Measurements from ENCODE around the gene RYR2.

Gene RYR2

DNA sequence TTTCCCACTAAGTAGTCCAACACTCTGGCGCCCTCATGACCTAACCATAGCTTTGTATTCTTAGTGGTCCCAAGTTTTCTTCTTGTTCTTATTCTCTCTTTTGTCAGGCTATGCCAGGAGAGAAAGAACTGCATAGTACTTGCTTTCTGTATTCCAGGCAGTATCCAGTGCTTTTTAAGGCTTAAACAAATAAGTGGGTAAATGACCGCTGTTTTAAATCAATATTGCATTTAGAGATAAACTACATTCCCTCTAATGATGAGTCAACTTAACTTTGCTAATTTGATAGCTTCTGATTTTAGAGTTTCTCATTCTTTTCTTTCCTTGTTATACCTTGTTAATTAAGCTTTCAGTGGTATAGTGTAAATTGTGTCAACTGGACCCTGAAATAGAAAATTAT, 709.1 kb downstream of the RYR2 start:
- DNase-seq (ENCODE audit: low spot score) = no peak
- TF ChIP-seq, protein P1, sequence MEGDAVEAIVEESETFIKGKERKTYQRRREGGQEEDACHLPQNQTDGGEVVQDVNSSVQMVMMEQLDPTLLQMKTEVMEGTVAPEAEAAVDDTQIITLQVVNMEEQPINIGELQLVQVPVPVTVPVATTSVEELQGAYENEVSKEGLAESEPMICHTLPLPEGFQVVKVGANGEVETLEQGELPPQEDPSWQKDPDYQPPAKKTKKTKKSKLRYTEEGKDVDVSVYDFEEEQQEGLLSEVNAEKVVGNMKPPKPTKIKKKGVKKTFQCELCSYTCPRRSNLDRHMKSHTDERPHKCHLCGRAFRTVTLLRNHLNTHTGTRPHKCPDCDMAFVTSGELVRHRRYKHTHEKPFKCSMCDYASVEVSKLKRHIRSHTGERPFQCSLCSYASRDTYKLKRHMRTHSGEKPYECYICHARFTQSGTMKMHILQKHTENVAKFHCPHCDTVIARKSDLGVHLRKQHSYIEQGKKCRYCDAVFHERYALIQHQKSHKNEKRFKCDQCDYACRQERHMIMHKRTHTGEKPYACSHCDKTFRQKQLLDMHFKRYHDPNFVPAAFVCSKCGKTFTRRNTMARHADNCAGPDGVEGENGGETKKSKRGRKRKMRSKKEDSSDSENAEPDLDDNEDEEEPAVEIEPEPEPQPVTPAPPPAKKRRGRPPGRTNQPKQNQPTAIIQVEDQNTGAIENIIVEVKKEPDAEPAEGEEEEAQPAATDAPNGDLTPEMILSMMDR (IDR thresholded peaks at IDR 0.05; ENCODE audit: extremely low read depth, missing control alignments) = no peak

DNA sequence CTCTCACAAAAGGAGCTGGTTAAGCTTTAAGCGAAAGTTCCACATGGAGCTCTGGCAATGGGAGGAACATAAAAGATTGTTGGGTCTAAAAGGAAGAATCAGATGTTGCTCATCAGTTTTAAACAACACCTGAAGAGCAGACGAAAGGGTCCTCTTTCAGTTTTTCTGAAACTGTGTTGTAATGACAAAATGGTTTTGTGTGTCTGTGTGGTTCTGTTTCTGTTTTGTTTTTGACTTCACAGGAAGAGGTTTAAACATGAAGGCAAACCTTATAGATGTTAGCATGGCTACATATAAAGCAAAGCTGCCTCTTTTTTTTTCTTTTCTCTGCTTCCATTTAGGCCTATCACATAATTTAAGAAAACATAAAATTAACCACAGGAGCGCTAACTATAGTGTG, 712.6 kb downstream of the RYR2 start:
- no peak for DNase-seq (ENCODE audit: low spot score)
- TF ChIP-seq, protein P1 (IDR thresholded peaks at IDR 0.05; ENCODE audit: extremely low read depth, missing control alignments) = no peak

DNA sequence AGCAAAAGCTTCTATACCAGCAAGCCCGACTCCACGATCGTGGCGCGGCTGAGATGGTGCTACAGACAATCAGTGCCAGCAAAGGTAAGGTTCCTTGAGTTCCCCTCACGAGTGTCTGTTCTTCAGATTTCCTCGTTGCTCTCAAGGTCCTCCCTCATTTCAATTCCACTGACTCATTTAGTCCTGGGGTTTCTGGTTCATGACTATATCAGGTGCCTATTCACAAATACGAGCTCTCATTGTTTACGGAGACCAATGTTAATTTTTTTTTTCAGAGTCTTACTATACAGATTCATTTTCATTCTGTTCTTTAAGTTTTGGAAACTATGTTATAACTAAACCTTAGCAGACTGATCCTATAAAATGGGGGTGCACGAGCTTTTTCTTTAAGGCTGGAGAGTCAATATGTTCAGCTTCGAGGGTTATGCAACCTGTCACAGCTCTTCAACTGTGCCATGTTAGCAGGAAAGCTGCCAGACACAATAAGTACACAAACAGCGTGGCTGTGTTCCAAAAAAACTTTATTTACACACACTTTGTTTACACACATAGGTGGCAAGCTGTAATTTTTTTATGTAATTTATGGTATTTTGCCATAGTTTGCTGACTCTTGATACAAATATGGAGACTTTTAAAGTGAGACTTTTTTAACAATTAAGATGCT, 714.5 kb downstream of the RYR2 start:
- DNase-seq (ENCODE audit: low spot score) = no peak
- TF ChIP-seq, protein P1 (IDR thresholded peaks at IDR 0.05; ENCODE audit: extremely low read depth, missing control alignments) = no peak

DNA sequence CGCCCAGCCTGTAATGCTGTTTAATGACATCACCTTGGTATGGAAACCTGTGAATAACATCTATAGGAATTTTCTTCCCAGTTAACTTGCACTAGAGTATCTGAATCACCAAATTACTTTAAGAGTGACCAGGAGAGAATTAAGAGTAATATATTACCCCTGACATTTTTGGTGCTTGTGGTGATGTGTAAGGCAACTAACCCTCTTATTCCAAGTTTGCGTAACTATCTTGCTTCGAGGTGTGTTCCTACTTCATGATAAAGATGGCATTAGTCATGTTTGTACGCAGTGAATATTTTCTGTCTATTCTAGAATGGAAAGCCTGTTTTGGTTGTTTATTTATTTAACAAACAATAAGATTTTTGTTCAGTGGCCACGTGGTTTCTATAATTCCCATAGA, 717.4 kb downstream of the RYR2 start:
- TF ChIP-seq, protein P1 (IDR thresholded peaks at IDR 0.05; ENCODE audit: extremely low read depth, missing control alignments) = no peak
- DNase-seq (ENCODE audit: low spot score) = no peak

DNA sequence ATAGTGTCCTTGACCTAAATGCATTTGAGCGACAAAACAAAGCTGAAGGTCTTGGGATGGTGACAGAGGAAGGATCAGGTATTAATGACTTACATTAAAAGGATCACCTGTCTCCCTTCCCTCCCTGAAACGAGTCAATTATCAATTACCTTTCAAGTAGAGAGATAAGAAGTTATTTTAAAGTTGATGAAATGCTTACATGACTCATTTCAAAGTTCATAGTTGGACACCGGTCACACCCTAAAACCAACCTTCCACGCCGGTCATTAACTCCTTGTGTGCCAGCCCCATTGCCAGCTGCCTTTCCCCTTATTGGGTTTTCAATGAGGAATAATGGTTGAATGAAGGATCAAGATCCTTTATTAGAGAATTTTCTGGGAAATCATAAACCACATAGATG, 719.0 kb downstream of the RYR2 start:
- TF ChIP-seq, protein P1 (IDR thresholded peaks at IDR 0.05; ENCODE audit: extremely low read depth, missing control alignments) = no peak
- no peak for DNase-seq (ENCODE audit: low spot score)

DNA sequence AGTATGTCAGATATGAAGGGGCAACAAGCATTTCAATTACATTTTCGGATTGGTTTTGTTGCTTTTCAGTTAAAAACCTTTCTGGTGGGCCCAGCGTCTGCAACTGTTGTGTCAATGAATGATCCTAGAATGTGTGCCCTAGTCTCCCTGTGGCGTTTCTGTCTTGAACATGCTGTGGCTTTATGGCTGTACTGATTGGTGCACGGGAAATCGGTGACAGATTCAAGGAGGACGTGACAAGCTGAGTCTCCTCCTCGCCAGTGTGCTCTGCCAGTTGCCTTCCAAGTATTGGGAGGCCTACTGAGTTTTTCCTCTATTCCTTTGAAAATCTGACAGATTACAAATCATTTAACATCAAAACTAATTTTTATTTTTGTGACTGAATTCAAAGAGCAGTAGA, 721.2 kb downstream of the RYR2 start:
- DNase-seq (ENCODE audit: low spot score) = no peak
- TF ChIP-seq, protein P1 (IDR thresholded peaks at IDR 0.05; ENCODE audit: extremely low read depth, missing control alignments) = no peak

DNA sequence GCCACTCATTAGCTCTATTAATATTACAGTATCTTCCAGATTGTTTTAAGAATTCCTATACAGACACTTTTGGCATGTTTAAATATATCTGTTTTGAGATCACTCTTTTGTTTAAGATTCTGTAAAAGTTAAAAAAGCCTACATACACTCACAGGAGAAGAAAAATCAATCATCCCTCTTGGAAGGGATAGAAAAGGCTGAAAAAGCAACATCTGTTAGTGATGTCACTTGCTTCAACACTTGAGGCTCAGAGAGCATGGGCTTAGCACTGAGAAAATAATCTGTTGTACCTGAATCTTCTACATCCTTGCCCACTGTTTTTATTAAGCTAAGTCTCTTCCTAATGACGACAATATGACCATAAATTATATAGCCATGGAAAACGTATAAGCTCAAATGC, 721.8 kb downstream of the RYR2 start:
- DNase-seq (ENCODE audit: low spot score) = no peak
- TF ChIP-seq, protein P1 (IDR thresholded peaks at IDR 0.05; ENCODE audit: extremely low read depth, missing control alignments) = no peak
